Heart right ventricle (tissue), 16 donors: Measurements from ENCODE around the gene DIP2A. TPM values are rescaled to one million over a fixed set of nuclear protein-coding genes. Genes with fewer than 3 reads are reported as not detected.

Experiments used
- ATAC-seq, 8 donors: fragments of 200-7000 bp; cut with Tn5 transposase; one replicate each; pipeline ENCODE4 v1.9.1; 2020; ENCODE audit warnings: mild to moderate bottlenecking in 8 of 8, moderate library complexity in 8 of 8, moderate number of reproducible peaks in 1 of 8
- DNase-seq, 2 donors: peaks; one replicate each; pipeline ENCODE4 v3.0.0-alpha.2; 2020
- H3K27ac ChIP-seq, 10 donors: fragments of 200-600 bp; sonication (generic) in 2 of 10; one replicate each; pipeline versions ENCODE4 v1.5.0 to v1.8.0; 2020 to 2022; ENCODE audit warnings: mild to moderate bottlenecking in 3 of 10
- H3K27me3 ChIP-seq, 7 donors: fragments of 200-600 bp; one replicate each; pipeline ENCODE4 v1.8.0; 2021 to 2022; ENCODE audit warnings: mild to moderate bottlenecking in 2 of 7
- H3K36me3 ChIP-seq, 9 donors: fragments of 200-600 bp; sonication (generic) in 1 of 9; one replicate each; pipeline versions ENCODE4 v1.5.0 to v1.8.0; 2020 to 2022; ENCODE audit warnings: mild to moderate bottlenecking in 2 of 9
- H3K4me1 ChIP-seq, 9 donors: fragments of 200-600 bp; sonication (generic) in 1 of 9; one replicate each; pipeline versions ENCODE4 v1.5.0 to v1.8.0; 2020 to 2022; ENCODE audit warnings: mild to moderate bottlenecking in 4 of 9
- H3K4me3 ChIP-seq, 10 donors: fragments of 200-600 bp; sonication (generic) in 2 of 10; one replicate each; pipeline versions ENCODE4 v1.5.0 to v1.8.0; 2020 to 2022; ENCODE audit warnings: mild to moderate bottlenecking in 7 of 10, moderate library complexity in 2 of 10
- H3K9me3 ChIP-seq, 11 donors: fragments of 200-600 bp in 10 of 11; sonication (generic) in 2 of 11; one replicate each; pipeline versions ENCODE4 v1.5.0 to v1.8.0; 2013 to 2022; ENCODE audit warnings: mild to moderate bottlenecking in 2 of 11, control low read depth in 1 of 11, moderate library complexity in 1 of 11
- WGBS, 2 donors: extraction: QIAGEN DNeasy Blood & Tissue Kit; methylation state at CpG; one replicate each; pipeline ENCODE4 v1.1.7; 2013; ENCODE audit warnings: inconsistent platforms in 1 of 2; 5-methylcytosine and 5-hydroxymethylcytosine counted together
- intact Hi-C, 10 donors: fragments of 100-400 bp; cut with DNase I; formaldehyde crosslinking; loops; one replicate each; pipeline versions ENCODE4 v1.11.1 to v1.14.2; 2022
- long read RNA-seq, 3 donors: library from polyadenylated mRNA; unstranded; transcript quantifications; one replicate each; pipeline ENCODE4 v2.0.0, GENCODE V29; 2020 to 2021
- polyA plus RNA-seq, 2 donors: library from polyadenylated mRNA; stranded (reverse); fragments of 200-250 nt; gene quantifications; one replicate each; pipeline ENCODE4 v1.2.3, GENCODE V29; 2013
- total RNA-seq, 10 donors: library from RNA; stranded (reverse); fragmentation: NEBNext Ultra II Directional in 3 of 10; extraction: Animal tissue kit (Norgen Biotek cat#: 25700) in 3 of 10; gene quantifications; one replicate each; pipeline versions ENCODE4 v1.2.1 to v1.2.4, GENCODE V29; 2021 to 2023
- TF ChIP-seq, protein P1 (sequence below), 9 donors: fragments of 200-600 bp; sonication (generic) in 2 of 9; IDR thresholded peaks; one replicate each; pipeline versions ENCODE4 v1.5.0 to v1.8.0; 2021 to 2022; ENCODE audit warnings: antibody characterized with exemption in 9 of 9, mild to moderate bottlenecking in 5 of 9, moderate library complexity in 1 of 9
- donor health status: Arrhythmogenic right ventricular cardiomyopathy.
- donor health status: ischemic (EF 13 %, LVEDD 7.1; RV severe dilation, severe dysfunction).
- donor health status: healthy with polysubstance abuse.
- donor health status: DM: no; HTN: yes; CAD: no.
- donor health status: DM: no; HTN: no; CAD: no.
- donor health status: ischemic (EF 25% LVEDD 6.9; RV normal size, moderate dysfunction).
- donor health status: ischemic (EF 25% LVEDD 5.7; RV mildly dilated, moderate dysfunction).
- donor health status: healthy.
- donor health status: DM: yes; HTN: yes; CAD: no.
- donor health status: Ischemic cardiomyopathy.
- donor health status: ischemic (EF 35%, LVEDD 5.7; RV mildly dilated, moderate dysfunction).
- donor health status: nonischemic (EF 11% LVEDD 7.7; RV severe dilation, severe dysfunction).
- donor health status: DM: yes; HTN: yes; CAD: no.
- donor health status: PGD.
- donor health status: ischemic (EF 29% LVEDD 5.4; RV normal size, mild dysfunction).
- donor health status: nonischemic (EF 23%, LVEDD 6.1; RV moderate dilation, normal function).

Gene DIP2A, protein sequence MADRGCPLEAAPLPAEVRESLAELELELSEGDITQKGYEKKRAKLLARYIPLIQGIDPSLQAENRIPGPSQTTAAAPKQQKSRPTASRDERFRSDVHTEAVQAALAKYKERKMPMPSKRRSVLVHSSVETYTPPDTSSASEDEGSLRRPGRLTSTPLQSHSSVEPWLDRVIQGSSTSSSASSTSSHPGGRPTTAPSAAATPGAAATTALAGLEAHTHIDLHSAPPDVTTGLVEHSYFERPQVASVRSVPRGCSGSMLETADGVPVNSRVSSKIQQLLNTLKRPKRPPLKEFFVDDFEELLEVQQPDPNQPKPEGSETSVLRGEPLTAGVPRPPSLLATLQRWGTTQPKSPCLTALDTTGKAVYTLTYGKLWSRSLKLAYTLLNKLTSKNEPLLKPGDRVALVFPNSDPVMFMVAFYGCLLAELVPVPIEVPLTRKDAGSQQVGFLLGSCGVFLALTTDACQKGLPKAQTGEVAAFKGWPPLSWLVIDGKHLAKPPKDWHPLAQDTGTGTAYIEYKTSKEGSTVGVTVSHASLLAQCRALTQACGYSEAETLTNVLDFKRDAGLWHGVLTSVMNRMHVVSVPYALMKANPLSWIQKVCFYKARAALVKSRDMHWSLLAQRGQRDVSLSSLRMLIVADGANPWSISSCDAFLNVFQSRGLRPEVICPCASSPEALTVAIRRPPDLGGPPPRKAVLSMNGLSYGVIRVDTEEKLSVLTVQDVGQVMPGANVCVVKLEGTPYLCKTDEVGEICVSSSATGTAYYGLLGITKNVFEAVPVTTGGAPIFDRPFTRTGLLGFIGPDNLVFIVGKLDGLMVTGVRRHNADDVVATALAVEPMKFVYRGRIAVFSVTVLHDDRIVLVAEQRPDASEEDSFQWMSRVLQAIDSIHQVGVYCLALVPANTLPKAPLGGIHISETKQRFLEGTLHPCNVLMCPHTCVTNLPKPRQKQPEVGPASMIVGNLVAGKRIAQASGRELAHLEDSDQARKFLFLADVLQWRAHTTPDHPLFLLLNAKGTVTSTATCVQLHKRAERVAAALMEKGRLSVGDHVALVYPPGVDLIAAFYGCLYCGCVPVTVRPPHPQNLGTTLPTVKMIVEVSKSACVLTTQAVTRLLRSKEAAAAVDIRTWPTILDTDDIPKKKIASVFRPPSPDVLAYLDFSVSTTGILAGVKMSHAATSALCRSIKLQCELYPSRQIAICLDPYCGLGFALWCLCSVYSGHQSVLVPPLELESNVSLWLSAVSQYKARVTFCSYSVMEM (N-terminal part only)
- total RNA-seq: 10 to 100 TPM; 19.7 to 24.9 (median 22.9) TPM
- polyA plus RNA-seq: 10 to 100 TPM in 1 of 2 donors, 1 to 10 TPM in 1; 9.4 to 45.2 TPM
- long read RNA-seq, donor 1, full-length matches to known transcripts: 7 of 24 reads
- long read RNA-seq, donor 1, partial matches to known transcripts: 12 of 24 reads
- long read RNA-seq, donor 1, other reads (novel, unspliced or antisense): 5 of 24 reads
- long read RNA-seq, donor 2, full-length matches to known transcripts: 6 of 44 reads
- long read RNA-seq, donor 2, partial matches to known transcripts: 28 of 44 reads
- long read RNA-seq, donor 2, other reads (novel, unspliced or antisense): 10 of 44 reads
- long read RNA-seq, donor 3, partial matches to known transcripts: 15 of 32 reads
- long read RNA-seq, donor 3, other reads (novel, unspliced or antisense): 15 of 32 reads

GRCh38 chr21:46458315-46459023 is at the start of gene DIP2A:
DIP2A (plus strand) TSS chr21:46458891; CDS start chr21:46459132, 241 bp downstream.
- Histone ChIP-seq H3K36me3 (peaks cover 0 to 10% (median 0%) of the 10 kb centered on the region in 9 donors), H3K27ac (peak within 1 kb of the TSS; percentile 94 to 98 (median 97)), H3K4me1 (peaks cover 6 to 82% (median 67%) of the 10 kb centered on the region in 9 donors), H3K4me3 (peak within 1 kb of the TSS; percentile 73 to 99 (median 94)), H3K27me3 (no peaks in the 10 kb centered on the region), H3K9me3 (no peaks in the 10 kb centered on the region)
- TF ChIP-seq, protein P1, sequence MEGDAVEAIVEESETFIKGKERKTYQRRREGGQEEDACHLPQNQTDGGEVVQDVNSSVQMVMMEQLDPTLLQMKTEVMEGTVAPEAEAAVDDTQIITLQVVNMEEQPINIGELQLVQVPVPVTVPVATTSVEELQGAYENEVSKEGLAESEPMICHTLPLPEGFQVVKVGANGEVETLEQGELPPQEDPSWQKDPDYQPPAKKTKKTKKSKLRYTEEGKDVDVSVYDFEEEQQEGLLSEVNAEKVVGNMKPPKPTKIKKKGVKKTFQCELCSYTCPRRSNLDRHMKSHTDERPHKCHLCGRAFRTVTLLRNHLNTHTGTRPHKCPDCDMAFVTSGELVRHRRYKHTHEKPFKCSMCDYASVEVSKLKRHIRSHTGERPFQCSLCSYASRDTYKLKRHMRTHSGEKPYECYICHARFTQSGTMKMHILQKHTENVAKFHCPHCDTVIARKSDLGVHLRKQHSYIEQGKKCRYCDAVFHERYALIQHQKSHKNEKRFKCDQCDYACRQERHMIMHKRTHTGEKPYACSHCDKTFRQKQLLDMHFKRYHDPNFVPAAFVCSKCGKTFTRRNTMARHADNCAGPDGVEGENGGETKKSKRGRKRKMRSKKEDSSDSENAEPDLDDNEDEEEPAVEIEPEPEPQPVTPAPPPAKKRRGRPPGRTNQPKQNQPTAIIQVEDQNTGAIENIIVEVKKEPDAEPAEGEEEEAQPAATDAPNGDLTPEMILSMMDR (IDR thresholded peaks at IDR 0.05): peak in 2 of 9 donors; percentile 5 to 9
- peak; percentile 95 to 96 for DNase-seq
- ATAC-seq: peak; percentile 94 to 98 (median 97)
- intact Hi-C loops: loop anchor here in 1 of 10 donors (10.0 kb wide), 1 partner anchor 484 kb away; no protein-coding TSS in a partner anchor
- 0% methylated on average over 70 to 84 of the region's 91 CpGs for WGBS, 2 donors

- H3K36me3 ChIP-seq: peaks cover 0 to 81% (median 21%) of the 10 kb centered on the region in 9 donors
- DNase-seq (no peak), ATAC-seq (no peak)
- intact Hi-C loops: no loop called here
- no peak overlapping the region for H3K4me3 ChIP-seq
- TF ChIP-seq, protein P1 (IDR thresholded peaks at IDR 0.05): no peak
- no peak overlapping the region for H3K27ac ChIP-seq
- 92 to 93% methylated on average over 32 of the region's 32 CpGs for WGBS, 2 donors
- H3K4me1 ChIP-seq: no peaks in the 10 kb centered on the region
- no peaks in the 10 kb centered on the region for H3K27me3 ChIP-seq
- H3K9me3 ChIP-seq: no peaks in the 10 kb centered on the region
These were observed 48.9 kb upstream of the DIP2A start for GRCh38 chr21:46409641-46410406.

DNA sequence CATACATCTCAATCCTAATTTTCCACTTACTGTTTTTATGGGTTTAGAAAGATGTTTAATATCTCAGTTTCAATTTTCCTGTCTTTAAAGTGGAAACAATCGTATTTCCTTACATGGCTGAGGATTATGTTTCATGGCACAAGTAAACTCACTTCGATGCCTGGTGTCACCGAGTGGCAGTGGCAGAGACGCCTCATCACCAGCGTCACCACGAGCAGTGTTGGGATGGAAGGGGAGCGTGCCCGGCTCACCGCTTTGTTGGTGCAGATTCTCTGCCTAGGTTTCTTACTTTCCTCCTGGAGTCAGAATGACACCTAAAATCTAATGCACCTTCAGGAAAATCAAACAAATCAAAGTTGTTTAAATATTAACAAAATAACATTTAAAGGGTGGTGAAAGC is 48.2 kb upstream of the DIP2A start:
- ATAC-seq: no peak
- no peak overlapping the region for H3K4me3 ChIP-seq
- no peaks in the 10 kb centered on the region for H3K27me3 ChIP-seq
- TF ChIP-seq, protein P1 (IDR thresholded peaks at IDR 0.05): no peak
- H3K36me3 ChIP-seq: peaks cover 0 to 81% (median 19%) of the 10 kb centered on the region in 9 donors
- no peak overlapping the region for H3K27ac ChIP-seq
- intact Hi-C loops: no loop called here
- H3K9me3 ChIP-seq: no peaks in the 10 kb centered on the region
- 97 to 99% methylated on average over 9 of the region's 9 CpGs for WGBS, 2 donors
- H3K4me1 ChIP-seq: no peaks in the 10 kb centered on the region
- no peak for DNase-seq
